Hematopoietic multipotent progenitor cell treated with erythropoietin and hydrocortisone succinate and interleukin-3 and kit ligand, for 15 days (in vitro differentiated cells): ENCODE results near the gene FHOD3.

Experiments used
- DNase-seq: peaks from one replicate; pipeline ENCODE4 v3.0.0-alpha.2; 2015; ENCODE audit warnings: low spot score

FHOD3 gene

DNA sequence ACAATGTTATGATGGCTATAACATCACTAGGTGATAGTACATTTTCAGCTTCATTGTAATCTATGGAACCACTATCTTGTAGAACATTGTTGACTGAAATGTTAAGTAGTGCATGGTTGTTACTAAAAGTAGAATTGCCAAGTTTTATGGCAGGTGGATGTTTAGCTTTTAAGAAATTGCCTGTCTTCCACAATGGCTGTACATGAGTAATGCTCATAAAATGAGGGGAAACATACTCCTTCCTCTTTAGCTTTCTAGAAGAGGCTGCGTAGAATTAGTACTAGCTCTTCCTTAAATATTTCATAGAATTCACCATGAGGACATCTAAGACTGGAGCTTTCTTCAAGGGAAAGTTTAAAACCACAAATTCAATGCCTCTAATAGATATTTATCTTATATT lies 370.3 kb downstream of the FHOD3 start:
- DNase-seq = no peak

DNA sequence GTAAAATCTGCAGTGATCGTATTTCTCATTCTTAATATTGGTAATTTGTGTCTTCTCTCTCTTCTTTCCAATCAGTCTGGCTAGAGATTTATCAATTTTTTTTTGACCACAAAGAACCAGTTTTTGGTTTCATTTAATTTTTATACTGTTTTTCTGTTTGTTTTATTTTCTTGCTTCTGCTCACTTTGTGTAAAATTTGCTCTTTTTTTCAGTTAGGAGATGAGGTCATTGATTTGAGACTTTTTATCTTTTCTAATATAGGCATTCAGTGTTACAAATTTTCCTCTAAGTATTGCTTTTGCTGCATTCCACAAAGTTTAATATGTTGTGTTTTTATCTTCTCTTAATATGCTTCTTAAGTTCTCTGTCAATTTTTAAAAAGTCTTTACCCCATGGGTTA lies 370.8 kb downstream of the FHOD3 start:
- no peak for DNase-seq

DNA sequence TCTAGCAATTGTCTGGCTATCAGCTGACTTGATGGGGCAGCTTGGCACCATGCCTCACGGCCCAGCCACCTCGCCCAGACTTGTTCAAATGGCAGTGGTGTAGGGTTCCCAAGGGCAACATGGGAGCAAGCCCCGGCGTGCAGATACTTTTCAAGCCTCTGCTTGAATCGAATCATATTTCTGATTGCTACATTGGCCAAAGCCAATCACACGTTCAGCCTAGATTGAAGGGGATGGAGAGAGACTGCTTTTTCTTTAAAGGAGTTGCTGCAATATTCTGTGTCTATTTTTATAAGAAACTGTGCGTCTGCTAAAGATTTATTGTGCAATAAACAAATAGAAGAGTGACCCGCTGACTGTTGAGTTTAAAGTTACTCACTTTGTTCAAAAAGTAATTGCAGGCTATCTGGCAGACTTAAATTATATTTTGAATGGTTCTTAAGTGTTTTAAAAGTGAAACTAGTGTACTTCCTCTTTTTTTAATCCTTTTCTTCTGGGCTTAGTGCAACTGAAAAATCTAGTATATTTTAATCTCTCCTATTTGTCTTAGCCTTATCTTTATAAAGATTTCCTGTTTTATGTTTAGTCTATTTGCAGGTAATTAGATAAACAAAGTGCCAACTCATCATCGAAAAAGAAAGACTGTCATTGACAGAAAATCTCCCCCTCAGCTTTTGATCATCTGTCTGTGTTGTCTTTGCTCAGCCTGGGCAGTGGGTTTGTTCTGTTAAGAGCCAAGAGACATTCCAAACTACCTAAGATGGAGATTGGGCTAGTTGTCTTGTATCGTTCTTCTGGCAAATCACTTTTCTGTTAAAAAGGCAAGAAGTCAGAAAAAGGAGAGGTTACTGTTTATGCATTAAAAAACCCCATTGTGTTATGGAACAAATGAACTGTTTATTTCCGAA lies 375.2 kb downstream of the FHOD3 start:
- DNase-seq = no peak

DNA sequence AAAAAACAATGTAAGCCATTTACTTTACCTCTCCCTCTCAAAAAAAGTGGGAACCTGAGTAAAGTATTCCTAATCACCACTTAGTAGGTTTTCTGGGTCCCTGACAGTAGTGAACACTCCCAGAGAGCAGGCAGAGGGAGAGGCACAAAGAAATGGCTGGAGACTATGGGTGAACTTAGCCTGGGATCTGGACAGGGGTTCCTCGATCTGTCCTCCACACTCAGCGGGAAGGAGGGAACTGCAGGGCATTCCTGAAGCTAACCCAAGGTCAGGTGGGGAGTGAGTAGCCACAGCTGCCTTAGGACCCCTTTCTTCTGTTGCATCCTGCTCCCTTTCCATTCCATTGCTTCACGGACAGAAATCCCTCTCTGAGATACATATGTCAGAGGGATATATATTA lies 375.9 kb downstream of the FHOD3 start:
- DNase-seq = no peak

DNA sequence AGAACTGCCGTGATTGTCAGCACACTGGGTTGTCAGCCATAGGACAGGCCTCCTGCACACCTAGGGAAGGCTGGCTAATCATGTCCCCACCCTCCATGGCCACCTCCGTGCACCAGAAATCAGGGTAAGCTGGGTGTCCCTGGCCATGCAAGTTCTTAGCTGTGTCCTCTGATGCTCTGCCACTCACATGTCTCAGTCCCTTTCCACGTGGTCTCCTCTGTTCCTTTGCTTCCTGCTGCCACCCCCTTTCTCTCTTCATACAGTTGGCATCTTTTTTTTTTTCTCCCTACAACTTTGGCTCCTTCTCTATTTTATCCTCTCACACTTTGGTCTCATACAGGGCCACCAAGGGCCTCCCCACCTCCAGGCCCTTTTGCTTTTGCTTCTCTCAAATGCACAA lies 377.6 kb downstream of the FHOD3 start:
- no peak for DNase-seq

DNA sequence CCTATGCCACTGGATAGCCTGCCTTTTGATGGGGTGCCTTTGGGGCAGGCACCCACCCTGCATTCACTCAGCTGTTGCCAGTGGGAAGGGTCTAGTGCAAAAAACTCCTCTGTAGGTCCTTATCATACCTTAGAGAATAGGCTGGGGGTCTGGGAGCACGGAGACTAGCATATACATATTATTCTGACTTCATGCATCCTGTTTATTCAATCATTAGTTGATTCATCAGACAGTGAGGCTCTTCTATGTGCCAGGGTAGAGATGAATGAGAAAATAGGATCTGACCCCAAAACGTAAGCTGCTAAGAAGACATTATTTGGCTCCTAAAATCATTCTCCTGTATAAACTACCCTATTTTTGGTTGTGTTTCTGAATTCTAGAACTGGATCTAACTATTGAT lies 378.0 kb downstream of the FHOD3 start:
- no peak for DNase-seq

DNA sequence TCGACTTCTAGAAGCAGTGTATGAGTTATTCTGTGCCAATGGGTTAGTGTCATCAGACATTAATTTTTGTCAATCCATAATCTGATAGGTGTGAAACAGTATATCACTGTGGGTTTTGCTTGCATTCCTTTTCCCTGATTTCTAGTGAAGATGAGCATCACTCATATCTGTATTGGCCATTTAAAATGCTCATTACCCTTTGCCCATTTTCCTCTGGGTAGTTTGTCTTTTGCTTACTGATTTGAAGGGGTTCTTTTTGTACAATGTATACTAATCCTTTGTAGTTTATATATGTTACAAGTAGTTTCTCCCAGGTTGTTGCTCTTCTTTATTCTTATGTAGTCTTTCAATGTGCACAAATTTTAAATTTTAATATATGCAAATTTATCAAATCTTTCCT lies 379.1 kb downstream of the FHOD3 start:
- no peak for DNase-seq

DNA sequence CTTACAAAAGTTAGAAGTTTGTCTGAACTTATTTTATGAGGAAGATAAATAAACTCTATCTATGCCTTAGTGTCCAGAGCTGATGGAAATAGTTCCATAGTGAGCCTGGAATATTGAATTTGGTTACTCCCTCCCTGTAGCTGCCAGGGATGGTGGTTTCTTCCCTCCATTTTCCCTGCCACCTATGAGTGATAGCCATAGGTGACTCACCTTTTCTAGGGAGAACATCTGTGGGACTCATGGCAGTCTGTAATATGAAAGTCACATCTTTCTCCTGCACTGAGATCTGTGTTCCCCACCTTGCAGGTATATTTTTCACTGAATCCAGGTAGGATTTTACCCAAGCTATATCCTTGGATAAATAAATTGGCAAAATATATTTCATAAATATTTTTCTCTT lies 382.5 kb downstream of the FHOD3 start:
- no peak for DNase-seq

DNA sequence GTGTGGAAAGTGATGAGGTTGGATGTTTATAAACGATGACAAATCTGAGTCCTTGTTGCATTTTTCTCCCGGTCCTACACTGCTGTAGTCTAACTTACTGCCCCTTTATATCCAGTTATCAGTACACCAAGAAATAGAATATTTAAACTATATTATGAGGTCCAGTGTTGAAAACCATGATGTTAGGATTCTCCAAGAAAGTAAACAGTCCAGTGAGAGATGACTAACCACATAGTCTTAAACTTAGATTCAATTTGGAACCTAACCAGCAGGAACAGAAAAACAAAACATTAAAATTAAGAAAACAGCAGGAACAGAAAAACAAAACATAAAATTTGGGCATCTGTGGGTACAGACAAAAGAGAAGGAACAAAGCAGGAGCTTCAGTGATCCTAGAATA lies 388.1 kb downstream of the FHOD3 start:
- no peak for DNase-seq

DNA sequence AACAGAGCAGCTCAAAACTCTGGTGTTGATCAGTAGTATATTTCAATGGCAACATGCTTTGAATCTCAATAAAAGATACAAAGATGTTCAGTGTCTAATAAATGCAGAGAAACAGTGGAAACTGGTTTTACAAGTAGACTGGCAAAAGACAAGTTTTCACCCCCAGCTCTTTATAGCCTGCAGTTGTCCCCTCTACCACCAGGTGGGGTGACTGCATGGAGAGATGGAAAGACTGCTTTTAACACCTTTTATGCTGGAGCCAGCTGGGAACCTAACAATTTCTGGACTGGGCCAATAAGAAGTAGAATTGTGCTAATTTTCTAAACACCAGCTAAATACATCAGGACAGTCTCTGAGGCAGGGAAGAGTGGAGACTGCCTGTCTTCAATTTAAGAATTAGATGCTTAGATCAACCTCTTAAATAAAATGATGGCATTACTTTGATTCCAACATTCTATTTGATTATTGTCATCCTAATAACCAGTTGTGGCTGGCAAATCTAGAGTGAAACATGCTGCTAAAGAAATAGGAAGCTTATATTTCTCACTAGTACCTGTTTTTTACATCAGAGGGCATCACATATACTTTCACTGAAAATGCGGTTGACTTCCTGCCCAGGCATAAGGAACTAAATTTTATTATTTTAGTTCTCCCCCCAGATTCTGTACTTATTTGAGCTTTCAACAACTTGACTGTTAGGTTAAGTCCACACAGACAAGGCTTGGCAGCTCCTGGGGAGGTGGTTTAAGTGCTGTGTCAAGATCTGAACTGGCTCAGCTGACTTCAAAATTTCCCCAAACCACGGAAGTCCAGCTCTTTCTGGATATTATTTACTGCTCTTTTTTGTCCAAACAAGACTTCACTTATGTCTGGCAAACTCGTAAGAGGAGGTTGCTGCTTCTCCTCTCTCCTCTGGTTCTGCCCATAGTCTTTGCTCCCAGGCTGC lies 390.8 kb downstream of the FHOD3 start:
- peak; percentile 76 for DNase-seq

DNA sequence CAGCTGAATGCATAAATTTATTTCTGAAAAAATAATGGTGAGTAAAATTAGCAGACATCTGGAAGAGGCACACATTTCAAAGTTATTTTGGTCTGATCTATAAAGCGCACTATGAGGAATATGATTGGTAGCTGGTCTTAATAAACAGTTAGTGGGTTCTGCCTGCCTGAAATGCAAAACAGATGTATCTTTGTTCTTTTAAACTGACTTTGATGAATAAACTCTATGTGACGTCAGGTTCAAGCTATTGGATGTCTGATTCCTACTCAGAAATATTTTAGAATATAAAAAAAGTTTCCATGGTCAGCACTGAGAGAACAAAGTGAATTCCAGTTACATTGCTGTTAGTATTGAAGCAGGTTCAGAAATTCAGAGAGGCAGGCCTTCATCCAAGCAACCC lies 394.9 kb downstream of the FHOD3 start:
- no peak for DNase-seq

DNA sequence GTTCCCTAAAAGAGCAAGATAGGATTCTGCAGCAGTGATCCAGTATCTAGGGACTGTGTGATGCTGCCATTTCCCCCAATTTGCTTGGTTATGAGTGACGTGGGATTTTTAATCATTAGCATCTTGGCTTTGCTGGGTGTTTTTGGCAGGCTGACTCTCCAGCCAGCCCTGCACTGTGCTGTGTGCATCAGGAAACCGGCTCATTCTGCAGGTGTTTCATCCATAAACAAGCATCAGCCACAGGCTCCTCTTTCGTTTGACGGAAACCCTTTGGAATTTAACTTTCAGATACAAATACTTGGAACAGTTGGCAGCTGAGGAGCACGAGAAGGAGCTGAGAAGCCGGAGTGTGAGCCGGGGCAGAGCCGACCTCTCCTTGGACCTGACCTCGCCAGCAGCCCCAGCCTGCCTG lies 395.4 kb downstream of the FHOD3 start:
- no peak for DNase-seq

DNA sequence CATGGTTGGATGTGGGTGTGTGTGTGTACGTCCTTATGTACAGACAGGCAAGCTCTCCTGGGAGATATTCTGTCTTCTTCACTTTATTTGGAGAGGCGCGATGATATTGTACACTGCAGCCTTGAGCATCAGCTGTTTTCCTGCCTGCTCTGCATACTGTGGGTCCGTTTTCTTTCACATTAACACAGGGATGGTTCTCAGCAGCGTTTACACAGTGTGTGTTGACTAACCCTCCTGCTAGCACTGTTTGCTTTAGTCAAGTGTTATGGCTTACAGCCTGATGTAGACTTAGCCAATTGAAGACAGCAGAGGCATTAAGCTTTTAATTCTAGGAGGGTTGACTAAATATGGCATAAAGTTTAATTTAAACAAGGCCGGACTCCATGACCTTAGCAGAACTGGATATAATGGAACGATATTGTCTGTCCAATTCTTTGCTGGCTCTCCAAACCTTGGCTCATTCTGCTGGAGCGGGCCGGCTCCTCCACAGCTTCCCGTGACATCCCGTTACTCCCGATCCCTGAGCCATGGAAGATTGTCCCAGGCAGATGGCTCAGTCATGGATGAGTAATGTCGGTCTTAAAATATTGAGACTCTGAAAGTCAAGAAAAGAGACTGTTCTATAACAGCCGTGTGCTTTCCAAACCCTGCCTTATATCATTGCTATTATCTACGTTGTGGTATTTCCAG lies 396.6 kb downstream of the FHOD3 start:
- DNase-seq = no peak

DNA sequence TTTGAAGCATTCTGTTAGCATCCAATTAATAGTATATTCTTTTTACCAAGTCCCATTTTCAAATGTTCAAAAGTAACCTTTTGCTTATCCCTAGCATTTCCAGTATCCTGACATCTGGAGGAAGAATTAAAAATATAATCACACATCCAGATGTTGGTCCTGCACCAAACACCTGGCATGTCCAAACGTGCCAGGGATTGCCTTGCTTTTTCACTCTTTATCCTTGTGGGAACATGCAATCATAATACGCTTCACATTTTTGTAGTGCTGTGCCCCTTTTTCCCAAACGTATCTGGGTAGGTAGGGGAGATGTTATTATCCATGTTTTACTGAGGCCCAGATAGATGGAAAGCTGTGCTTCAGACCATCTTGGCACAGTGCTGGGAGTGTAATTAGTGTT lies 398.3 kb downstream of the FHOD3 start:
- DNase-seq = no peak

DNA sequence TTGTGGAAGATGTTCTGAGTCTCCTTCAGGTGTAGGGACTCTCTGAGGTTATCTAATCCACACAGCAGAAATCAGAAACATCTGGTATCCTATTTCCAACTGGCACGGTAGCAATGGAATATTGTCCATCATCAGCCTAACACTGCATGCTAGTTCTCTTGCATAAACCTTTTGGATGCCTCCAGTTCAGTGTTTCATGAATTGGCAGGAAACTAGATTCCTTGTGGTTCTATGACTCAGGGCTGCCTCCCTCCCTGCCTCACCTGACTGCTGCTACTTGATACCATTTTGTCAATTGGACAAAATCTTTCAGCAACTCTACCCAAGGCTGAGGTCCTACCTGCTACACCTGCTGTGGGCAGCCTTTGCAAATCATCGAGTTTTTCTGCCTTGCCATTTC lies 400.4 kb downstream of the FHOD3 start:
- DNase-seq = no peak

DNA sequence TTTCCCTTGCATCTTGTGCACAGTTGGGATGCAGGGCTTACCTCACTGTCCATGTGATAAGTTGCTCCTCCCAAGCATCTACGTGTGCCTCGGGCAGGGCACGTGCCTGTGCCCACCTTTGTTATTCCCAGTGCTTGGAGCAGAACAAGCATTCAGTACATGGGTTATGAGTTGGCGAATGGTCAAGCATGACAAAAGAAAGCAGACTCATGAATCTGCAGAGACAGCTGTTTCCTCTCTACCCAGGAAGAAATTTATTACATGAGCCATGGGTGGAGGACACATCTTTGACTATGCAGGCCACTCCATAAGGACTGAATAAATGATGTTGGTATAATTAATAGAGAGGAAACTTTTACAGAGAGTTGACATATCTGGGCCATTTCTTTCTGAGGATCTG lies 403.4 kb downstream of the FHOD3 start:
- DNase-seq = no peak

DNA sequence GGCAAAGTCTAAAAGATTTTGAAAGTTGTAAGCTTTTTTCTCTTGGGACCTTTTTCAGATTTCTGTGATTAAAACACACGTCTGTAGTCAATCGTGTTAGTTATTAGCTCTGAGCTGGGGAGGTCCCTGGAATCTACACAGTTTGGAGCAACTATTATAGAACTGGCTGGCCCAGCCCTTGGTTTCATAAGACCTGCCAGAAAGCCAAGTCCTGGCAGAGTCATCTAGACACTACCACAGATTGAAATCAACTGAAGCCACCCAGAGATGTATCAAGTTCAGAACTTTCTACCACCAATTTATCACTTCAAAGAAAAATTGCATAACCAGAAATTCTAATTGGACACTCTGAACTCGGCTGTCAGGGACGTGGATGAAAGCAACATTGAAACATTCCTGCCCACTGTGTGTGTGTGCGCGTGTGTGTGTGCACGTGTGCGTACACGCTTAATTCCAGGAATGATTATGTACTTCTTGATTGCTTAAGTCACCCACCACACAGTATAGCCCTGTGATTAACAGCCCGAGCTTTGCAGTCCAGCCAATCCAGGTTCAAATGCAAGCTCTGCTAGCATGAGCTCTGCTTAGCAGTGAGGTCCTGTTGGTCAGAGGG lies 405.0 kb downstream of the FHOD3 start:
- DNase-seq = no peak

DNA sequence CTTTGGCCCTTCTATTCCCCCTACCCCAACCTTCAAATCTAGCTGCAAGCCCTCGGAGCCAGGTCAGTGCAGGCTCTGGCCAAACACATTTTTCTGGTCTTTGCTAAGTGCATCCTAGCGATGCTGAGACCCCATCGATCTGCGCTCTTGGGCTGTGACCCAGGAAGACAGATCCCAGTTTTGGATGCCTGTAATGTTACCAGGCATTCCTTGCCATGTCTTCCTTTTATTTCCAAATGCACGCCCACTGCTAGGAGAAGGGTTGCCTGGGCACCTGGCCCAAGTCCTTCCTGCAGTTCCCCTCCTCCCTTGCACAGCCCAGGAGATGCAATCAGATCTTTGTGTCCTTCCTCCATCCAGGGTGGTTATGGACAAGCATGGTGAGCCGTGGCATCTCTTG lies 406.6 kb downstream of the FHOD3 start:
- DNase-seq = no peak

DNA sequence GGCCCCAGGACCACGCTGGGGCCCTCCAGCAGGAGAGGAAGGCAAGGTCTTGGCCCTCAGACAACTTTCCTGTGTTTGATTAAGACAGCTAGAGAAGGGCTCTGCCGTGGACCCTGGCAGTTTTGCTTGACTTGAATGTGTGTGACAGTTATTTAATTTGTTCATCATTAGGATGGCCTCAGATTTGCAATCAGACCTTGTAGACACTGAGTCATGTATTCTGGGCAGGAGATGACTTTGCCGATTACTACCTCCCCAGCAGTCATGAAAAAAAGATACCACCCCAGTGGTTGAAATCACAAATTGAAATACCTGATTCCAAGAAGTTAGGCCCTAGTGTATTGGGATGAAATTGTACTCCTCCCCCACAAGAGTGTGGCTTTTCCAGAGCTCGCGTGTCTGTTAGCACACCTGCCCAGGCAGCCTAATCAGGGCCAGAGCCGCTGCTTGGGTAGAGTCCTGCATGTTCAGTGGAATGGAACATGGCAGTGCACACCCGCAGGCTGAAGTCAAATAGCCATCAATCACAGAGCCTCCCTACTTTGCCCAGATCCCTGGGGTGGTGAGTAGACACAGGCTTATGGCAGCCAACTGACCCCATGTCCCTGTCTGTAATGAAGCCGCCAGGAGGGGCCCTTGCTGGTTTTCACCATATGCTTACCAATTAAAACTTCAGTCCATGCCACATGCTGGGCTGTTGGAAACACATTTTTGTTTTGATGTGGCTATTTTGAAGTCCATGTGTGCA lies 408.8 kb downstream of the FHOD3 start:
- no peak for DNase-seq

DNA sequence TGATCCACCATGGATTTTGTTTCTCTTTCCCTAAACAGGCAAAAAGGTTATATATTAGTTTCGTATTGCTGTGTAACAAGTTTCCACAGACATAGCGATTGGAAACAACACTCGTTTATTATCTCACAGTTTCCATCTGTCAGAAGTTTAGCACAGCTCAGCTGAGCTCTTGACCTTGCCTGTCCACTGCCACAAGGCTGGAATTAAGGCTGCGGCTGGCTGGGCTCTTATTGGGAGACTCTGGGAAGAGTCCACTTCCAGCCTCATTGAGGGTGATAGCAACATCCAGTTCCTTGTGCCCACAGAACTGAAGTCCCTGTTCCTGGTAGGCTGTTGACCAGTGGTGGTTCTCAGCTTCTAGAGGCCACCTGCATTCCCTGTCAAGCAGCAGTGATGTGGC lies 410.9 kb downstream of the FHOD3 start:
- no peak for DNase-seq

DNA sequence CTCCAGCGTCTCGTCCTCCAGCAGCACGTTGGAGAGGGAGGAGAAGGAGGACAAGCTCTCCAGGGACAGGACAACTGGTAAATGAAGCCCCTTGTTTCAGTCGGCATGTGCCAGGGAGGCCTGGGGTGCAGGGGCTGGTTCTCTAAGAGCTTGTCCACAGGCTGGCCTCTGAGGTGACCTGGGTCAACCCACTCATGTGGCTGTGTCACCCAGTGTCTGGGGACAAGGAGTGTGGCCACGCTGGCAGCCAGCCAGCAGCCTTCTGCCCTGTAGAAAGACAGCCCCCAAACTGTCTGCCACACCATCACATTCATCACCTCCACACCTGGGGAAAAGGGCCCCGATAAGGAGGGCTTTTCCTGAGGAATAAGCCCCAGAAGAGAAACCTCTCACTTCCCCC lies 411.8 kb downstream of the FHOD3 start:
- DNase-seq = no peak
